ENCODE measurements around the gene PLEKHD1.
"Not testable (repeated sequence)": the region's sequence is repeated elsewhere in the genome, so short reads cannot be mapped to it uniquely, and the experiment has no call there.

Gene PLEKHD1

DNA sequence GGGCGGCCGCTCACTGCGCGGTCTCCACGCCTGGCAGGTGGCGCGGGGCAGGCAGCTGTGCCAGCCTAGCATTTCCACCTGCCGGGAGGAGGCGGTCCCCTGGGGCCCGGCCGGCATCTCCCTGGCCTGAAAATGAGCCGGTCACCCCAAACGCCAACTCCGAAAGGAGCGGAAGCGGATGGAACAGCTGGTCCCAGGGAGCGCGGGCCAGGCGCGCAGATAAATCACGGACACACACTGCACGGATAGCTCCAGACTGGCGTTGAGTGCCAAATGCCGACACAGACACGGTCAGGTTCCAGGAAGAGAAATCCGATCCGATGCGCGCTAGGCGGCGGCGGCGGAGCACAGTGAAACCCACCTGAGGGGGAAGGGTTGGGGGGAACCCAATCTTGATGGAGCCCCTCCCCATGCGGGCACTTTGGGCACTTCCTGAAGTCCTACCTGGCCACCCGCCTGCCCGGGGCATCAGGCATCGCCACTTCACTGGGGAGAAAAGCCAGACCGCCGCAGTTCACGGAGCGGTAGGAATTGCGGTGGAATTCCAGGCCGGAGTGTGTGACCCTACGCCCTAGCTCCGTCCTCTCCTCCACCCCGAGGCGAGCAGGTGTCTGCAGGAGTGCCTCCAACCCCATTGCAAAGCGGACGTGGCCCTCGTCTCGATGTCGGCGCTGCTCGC is 624 bp upstream of the PLEKHD1 start:
- no peak for DNase-seq

DNA sequence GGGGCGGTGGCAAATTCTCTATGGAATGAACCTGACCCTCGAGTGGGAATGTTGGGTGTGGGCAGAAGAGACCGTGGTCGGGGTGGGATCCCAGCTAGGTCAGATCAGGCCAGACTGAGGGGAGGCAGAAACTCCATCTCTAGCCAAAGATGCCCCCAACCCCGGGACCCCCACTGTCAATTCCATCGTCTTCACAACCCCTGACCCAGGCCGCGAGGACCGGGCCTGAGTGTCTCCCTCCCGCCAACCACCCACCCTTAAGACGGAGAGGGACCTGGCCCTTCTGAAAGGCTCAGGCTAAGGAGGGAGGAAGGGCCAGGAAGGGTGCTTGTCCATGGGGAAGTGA is 760 bp downstream of the PLEKHD1 start:
- no peak for DNase-seq

DNA sequence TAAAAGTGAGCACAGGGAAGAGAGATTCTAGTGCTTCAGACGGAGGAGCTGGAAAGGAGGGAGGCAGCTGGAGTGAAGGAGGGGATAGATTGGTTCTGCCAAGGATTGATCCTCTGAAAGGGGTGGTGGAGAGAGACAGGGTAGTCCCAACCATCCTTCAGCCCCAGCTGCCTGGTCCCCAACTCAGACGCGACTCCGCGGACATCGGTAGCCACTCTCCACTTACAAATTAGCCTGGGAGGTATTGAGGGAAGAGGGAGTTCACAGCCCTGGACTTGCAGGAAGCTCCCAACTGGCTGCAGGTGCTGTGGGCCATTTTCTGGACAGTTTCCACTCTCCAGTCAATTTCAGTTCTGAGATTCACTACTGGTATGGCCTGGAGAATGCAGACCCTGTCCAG is 1.2 kb downstream of the PLEKHD1 start:
- no peak for DNase-seq

DNA sequence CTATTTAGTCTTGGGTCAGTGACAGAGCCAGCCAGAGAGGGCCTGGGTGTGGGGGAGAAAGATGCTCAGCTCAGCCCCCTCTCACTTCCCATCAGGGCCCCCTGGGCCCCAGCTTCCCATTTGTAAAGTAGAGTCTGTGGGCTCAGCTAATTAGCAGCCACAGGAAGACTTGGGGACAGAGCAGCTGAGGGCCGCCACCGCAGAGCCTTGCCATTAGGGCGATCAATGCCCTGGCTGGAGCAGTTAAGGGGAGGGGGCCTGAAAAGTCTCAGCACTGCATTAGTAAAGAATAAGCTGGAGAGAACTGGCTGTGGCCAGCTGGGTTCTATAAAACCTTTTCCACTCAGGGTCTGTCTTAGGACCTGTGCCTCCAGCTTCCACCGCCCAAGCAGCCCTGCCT is 2.7 kb downstream of the PLEKHD1 start:
- DNase-seq: no peak

DNA sequence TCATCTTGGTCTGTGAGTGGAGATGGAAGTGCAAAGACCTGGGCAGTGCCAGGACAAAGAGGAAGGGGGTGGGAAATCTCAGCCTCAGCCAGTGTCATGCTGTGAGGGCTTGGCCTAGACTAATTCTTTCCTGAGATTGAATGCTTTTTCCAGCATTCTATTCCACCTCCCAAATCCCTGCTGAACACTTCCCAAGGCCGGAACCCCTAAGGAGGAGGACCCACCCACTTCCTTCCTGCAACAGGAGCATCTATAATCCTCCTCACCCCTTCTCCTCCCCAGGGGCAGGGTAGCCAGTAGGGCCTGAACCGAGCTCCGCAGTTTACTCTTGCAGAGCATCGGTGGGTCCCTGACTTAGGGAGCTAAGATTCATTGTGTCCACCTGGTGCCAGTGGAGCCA is 3.2 kb downstream of the PLEKHD1 start:
- no peak for DNase-seq

DNA sequence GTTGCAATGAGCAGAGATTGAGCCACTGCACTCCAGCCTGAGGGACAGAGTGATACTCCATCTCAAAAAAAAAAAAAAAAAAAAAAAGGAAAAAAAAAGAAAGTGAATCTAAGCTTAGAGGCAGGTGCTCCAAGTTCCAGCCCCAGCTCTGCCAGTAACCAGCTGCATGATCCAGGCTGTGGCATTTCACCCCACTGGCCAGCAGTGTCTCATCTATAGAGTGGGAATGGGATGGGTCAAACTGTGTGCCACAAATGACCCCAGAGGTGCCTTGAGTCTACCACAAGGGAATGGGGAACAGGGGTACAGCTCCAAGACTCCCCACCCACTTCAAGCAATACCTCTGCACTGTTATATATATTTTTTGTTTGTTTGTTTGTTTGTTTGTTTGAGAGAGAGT is 5.0 kb downstream of the PLEKHD1 start:
- no peak for DNase-seq

DNA sequence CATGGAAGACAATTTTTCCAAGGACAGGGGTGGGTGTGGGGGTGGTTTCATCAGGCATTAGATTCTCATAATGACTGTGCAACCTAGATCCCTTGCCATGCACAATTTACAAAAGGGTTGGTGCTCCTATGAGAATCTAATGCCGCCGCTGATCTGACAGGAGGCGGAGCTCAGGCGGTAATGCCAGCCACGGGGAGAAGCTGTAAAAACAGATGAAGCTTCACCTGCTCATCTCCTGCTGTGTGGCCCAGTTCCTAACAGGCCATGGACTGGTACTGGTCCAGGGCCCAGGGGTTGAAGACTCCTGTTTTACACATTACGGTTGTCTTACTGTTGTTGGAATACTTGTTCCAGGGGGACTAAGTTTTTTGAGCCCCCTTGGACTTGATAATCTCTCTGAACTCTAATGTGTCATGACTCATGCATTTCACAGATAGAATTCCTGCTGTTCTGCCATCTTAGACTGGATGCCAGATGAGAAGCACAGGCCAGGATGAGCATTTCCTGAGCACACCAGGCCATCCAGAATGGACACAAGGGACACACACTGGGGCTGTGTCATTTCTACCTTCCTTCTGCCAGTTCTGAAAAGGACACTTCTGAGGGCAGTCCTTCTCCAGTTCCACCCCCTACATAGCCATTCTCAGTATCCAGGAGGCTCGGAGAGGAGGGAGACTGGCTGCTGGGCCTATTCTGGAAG is 5.8 kb downstream of the PLEKHD1 start:
- DNase-seq: no peak

DNA sequence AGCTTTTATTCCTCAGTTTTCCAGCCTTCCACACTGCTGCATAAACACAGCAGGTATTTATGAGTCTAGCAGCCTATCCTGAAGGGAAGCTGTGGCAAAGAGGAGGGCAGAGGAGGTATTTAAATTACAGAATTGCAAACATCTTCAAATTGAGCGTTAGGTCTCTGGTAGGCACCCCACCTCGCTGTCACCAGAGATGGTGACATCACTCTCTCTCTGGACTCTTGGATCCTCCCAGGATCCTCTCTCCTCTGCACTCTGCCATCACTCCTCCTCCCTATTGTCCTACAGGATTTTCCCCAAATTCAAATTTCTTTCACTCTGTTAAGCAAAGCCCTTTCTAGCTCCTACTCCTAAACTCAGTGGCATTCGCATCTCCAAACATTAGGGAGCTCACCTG is 6.7 kb downstream of the PLEKHD1 start:
- no peak for DNase-seq

DNA sequence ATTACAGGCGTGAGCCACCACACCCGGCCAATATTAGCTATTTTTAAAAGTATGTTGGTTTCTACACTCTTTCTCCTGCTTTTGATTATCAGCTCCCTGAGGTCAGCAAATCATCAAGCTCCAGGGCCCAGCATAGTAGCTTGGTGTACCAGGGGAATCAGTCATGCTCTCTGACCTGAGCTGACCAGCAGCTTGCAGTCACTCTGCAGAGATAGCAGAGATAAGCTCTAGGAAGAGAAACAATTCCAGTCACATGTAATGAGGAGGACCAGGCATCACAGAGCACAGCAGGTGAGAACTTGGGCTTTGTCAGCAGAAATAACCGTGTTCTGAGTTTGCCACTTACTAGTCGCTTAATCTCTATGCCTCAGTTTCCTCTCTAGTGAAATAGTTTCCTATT is 8.5 kb downstream of the PLEKHD1 start:
- no peak for DNase-seq

DNA sequence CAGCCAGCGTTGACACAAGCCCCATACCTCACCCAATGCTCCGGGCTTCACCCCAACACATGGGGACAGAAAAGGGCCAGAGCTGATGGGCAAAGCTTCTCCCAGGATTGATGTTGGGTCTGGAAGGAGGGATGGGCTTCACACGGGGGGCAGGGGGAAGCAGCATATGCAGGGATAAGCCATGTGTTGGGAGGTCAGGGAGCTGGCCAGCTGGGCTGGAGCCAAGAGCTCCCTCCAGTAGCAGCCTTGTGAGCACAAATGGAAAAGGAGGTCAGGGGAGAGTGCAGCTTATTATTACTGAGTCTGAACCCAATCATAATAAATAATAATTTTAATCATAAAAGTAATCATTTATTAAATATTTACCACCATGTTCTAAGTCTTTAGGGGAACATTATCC is 9.3 kb downstream of the PLEKHD1 start:
- no peak for DNase-seq

DNA sequence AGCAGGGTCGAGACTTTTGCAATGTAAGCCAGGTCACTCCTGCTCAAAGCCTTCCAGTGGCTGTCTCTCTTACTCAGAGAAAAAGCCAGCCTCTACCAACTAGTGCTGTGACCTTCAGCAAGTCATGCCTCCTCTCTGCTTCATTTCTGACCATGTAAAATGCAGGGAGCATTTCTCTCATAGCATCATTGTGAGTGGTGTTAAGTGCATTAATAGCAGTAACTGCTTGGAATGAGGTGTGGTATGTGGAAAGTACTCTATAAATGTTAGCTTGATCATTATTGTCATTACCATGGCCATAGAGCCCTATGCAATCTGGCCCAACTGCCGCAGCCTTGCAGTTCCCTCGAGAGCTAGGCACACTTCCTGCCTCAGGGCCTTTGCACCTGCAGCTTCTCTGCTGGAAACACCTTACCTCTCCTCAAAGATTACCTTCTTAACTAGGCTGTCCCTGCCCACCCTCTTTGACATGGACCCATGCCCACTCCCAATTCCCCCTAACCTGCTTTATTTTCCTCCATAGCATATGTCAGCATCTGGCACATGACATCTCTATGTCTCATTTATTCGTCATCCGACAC is 10.9 kb downstream of the PLEKHD1 start:
- DNase-seq: no peak

DNA sequence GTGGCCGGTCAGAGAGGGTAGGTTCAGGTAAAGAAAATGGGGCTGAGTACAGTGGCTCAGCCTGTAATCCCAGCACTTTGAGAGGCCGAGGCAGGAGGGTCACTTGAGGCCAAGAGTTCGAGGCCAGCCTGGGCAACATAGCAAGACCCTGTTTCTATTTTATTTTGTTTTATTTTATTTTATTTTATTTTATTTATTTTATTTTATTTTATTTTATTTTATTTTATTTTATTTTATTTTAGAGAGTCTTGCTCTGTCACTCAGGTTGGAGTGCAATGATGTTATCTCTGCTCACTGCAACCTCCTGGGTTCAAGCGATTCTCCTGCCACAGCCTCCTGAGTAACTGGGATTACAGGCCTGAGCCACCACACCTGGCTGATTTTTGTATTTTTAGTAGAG is 13.3 kb downstream of the PLEKHD1 start:
- DNase-seq: not testable (repeated sequence)

DNA sequence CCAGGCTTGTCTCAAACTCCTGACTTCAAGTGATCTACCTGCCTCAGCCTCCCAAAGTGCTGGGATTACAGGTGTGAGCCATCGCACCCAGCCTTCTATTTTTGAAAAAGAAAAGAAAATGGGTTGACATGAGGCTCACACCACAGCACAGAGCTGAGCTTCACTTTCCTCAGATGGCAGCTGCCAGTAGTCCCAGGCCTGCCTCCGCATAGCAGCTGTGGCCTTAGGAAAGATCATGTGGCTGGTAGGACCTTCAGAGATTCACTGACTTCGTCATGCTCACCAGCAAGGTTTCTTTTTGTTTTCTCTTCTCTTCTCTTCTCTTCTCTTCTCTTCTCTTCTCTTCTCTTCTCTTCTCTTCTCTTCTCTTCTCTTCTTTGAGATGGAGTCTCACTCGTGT is 13.8 kb downstream of the PLEKHD1 start:
- not testable (repeated sequence) for DNase-seq

DNA sequence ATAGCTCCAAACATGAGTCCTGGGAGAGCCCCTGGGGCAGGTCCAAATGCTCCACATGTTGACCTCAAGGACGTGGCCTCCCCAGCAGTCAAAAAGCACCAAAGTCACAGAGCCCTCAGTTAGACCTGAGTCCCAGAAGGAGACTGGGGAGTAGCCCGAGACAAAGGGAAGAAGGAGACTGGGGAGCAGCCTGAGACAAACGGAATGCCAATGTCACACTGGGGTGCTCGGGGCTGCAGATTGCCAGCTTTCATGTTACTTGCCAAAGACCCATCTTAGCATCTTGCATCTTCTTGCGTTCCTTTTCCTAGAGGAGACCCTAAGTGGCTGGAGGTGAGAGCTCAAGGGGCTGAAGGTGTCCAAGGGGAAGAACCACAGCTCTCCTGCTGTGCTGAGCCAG is 14.9 kb downstream of the PLEKHD1 start:
- no peak for DNase-seq

DNA sequence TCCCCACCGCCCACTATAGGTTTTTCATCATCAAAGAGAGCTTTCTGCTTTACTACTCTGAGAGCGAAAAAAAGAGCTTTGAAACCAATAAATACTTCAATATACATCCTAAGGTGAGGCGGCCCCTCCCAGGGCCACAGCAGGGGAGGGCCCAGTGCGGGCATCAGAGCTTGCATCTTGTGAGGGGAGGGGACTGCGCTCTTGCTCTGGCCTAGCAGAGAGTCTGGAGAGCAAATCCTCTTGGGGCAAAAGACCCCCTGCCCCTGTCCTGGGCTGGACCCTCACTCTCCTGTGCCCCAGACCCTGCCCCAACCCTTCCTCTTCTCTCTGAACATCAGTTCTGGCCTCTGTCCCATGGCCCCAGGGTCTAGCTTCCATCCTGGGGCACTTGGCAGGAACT is 15.6 kb downstream of the PLEKHD1 start:
- no peak for DNase-seq

DNA sequence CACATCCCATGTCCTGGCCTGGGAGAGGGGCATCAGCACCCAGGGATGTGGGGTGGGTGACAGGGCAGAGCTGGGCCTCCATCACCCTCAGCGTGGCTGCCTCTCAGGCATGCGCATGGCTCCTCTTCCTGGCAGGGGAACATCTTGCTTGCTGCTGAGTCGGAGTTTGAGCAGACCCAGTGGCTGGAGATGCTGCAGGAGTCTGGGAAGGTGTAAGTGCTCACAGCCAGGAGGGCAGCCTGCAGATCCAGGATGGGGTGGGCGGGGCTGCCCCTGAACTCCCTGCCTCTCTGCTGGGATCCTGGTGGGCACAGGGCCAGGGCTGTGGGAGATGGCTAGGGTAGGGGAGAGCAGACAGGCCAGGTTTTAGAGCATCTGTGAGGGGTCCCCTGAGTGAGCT is 16.2 kb downstream of the PLEKHD1 start:
- no peak for DNase-seq

DNA sequence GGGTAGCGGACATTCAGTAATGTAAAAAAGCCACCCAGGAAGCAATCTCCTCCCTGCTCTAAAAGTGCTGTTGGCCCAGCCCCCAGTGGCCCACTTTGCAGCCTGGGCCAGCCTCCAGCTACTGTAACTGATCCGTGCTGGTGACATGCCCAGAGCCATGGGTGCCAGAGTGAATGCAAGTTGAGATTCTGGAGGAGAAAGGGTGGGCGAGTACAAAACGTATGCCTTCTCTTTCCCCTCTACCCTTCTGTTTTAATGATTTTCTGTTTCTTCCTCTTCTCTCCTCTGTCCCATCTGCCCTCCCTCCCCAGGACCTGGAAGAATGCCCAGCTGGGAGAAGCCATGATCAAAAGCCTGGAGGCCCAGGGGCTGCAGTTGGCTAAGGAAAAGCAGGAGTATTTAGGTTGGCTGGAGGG is 16.9 kb downstream of the PLEKHD1 start:
- DNase-seq: no peak

DNA sequence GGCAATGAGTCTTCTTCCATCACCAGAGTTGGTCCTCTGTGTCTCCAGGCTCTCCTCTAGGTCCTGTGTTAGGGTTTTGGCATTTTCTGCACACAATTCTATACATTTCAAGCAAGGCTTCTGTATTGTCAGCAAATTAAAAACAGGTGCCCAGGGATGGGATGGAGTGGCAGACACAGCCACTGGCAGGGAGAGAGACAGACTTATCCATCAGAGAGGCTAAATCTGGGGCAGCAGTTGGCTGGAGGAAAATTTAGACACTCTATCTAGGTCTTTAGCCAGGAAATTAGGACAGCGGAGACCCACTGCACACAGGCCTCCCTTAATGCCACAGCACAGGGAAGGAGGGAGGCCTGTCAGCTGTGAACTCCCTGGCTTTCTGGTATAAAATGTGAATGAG is 20.2 kb downstream of the PLEKHD1 start:
- no peak for DNase-seq

DNA sequence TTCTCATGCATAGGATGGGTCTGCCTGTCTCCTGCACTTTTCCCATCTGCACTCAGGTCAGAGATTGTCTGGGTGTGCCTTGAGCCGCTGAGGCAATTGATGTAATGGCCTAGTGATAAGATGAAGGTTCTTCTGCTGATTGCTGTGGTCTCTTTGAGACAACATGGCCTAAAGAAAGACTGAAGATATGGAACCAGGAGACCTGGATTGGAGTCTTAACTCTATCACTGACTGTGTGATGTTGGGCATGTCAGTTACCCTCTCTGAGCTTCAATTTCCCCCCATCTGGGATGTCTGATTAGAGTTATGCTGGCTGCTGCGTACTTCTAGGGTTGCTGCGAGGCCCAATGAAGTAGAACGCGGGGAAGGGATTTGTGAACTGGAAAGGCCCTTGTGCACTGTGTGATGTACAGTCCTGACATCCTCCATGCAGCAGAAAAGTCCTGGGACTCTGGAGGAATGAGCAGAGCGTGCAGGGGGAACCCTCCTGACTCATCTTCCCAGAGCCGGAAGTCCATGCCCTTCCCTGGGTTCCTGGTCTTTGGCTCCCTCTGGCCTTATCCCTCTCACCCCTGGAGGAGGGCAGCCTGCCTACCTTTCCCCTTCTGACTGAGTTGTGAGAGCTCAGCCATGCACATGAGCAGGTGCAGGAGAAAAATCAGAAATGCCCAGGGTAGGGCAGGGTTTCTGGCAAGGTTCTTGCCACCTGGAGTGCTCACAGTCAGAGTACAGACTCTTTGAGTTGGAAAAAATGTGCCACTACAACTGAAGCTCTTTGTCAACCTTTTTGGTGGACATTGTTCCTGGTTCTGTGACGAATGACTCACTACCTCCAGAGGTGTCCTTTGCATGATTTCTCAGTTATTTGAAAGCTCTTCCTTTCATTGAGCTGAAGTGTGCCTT is 21.1 kb downstream of the PLEKHD1 start:
- no peak for DNase-seq

DNA sequence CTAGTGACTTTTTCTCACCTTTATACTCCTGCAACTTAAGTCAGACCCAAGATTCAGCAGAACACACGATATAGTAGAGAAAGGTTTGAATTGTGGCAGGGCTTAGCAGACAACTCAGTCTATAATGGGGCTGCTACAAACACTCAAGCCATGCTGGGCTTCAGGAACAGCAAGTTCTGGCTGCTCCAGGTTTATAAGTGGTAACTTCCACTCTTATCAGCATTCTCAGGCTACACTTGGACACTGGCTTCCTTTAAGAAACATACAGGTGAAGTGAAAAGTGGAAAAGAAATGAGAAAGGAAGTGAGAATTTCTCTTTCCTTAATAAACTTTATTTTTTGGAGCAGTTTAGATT is 21.7 kb downstream of the PLEKHD1 start:
- no peak for DNase-seq

DNA sequence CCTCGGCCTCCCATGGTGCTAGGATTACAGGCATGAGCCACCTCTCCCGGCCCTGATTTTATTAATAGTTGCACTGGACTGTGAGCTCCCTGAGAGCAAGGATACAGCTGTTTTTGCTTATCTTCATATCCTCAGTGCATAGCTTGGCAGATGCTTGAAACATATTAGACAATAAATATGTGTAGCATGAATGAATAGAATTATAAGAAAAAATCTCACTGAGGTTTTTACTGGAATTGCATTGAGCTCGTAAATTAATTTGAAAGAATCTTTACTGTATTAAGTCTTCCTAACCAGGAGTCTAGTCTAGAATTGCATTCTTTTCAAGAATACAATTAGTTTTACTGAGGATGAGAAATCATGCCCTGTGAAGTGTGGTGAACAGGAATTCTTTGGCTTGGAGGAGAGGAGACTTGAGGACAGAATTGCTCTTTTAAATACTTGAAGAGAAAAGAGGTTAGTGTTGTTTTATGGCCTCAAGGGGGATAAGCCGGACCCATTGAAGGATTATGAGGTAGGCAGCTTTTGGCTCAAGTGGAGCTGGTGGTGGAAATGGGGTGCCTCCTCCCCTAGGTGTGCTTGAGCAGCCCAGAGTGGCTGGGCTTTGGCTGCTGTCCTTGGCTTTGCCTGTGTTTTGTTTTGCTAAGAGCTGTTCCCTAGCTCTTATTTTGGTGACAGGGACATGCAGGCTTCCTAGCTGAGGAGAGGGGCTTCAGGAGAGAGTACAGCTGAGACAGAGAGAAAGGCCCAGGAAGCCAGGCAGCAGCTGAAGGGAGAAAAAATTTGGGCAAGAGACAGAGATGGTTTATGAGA is 34.0 kb downstream of the PLEKHD1 start:
- DNase-seq: no peak

DNA sequence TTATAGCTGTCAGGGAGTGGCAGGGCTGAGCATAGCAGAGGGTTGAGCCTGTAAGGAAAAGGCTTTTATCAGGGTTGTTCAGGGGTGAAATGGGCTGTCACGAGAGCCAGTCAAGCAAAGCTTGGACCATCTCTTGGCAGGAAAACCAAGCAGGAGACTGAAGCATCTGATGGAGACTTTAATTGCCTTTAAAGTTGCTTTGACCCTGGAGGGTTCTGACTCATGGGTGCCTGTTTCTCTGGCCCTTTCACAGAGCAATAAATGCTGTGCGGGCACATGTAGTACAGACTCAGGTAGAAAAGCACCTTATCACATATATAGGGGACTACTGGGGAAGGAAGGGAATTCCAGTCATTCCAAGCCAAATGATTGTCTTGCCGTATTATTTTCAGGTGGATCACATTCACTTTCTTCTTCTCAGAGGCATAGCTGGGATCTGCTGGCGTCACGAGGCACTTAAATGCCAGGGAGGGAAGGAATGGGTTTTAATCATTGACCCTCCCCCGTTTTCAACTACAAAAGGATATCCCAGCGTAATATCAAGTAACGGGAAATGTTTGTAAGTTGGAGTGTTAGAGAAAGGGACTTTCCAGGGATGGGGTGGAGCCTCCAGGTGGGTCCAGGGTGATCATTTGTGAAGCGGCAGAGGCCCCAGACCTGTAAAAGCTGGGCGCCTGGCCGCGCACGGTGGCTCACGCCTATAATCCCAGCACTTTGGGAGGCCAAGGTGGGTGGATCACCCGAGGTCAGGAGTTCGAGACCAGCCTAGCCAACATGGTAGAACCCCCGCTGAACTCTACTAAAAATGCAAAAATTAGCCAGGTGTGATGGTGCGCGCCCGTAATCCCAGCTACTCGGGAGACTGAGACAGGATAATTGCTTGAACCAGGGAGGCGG is 34.9 kb downstream of the PLEKHD1 start:
- no peak for DNase-seq
